Measurements from ENCODE around the gene FGF5.

DNA sequence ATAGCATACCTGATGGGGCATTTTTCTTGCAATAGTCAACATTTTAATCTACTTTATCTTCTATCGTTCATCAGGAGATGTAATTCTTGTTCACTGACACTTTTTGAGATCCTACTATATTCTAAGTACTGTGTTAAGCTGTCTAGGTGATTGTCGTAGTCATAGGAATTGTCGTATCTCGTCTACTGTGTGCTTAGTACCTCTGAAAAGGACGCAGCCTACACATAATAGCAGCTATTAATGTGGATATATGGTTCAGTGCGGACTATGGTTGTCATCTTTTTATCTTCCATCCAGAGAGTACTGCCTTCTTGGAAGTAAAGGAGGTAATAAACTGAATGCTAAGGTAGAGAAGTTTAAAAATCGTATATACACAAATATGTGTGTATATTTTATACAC, 47.2 kb downstream of the FGF5 start:
- TF ChIP-seq CTCF (IDR thresholded peaks at IDR 0.05) = no peak
- TF ChIP-seq POLR2A (IDR thresholded peaks at IDR 0.05) = no peak

All from body of pancreas (tissue), 4 donors.